Measurements from ENCODE around the gene SCN7A.
"Not testable (repeated sequence)": the region's sequence is repeated elsewhere in the genome, so short reads cannot be mapped to it uniquely, and the experiment has no call there.

SCN7A gene

GRCh38 chr2:166451468-166451867, 42.6 kb downstream of the SCN7A start:
- no peak for DNase-seq

DNA sequence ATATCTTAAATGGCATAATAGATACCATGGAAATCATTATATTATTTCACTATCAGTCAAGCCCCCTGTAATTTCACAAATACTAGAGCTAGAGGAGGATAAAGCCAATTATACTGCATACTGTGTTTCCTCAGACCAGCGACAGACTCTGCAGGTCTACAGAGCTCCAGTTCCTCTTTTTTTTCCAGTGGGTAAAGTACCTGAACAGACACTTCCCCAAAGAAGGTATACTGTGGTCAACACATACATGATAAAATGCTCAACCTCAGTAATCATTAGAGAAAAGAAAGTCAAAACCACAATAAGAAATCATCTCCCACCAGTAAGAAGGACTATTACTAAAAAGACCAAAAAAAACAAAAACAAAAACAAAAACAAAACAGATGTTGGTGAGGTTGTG, 44.6 kb downstream of the SCN7A start:
- no peak for DNase-seq

GRCh38 chr2:166448106-166448505, 45.9 kb downstream of the SCN7A start:
- no peak for DNase-seq

GRCh38 chr2:166444306-166444705, 49.7 kb downstream of the SCN7A start:
- no peak for DNase-seq

- no peak for DNase-seq
Measured at GRCh38 chr2:166440313-166440712, 53.7 kb downstream of the SCN7A start.

GRCh38 chr2:166439078-166439477, 55.0 kb downstream of the SCN7A start:
- no peak for DNase-seq

GRCh38 chr2:166436976-166437375, 57.1 kb downstream of the SCN7A start:
- DNase-seq = no peak

GRCh38 chr2:166436189-166436588, 57.9 kb downstream of the SCN7A start:
- DNase-seq = no peak

GRCh38 chr2:166434491-166434890, 59.6 kb downstream of the SCN7A start:
- no peak for DNase-seq

- no peak for DNase-seq
Measured at GRCh38 chr2:166433457-166433856, 60.6 kb downstream of the SCN7A start.

DNA sequence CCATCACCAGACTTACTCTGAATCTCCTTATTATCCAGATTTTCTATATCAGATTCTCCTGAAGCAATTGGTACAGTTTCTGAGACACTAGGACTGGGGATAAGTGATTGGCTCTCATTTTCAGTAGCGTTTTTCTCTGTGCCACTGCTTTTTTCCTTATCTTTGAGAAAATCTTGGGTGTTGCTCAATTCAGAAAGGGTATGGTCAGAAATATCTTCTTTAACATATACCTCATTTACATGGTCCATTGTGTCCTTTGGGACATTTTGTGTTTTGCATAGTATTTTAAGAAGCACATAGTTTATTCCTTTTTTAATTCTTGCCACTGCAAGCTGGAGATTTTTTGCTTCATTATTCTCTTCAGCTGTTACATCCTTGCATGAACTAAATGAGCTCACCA, 61.7 kb downstream of the SCN7A start:
- no peak for DNase-seq

DNA sequence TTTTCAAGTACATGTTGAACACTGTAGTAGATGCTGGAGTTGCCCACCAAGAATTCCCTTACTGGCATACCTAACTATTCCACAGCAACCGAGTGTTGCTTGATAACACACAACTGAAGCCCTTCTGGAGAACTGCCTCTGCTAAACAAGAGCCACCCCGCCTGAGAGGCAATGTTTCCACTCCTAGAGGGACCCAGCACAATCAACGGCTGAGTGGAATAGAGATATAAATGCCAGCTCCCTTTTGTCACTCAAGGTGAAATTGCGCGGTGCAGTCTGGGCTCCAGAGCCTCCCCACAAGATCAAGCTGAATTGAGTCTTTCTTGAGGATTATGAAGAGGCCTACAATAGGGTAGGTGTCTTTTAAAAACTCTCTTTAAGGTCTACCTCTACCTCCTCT, 69.2 kb downstream of the SCN7A start:
- DNase-seq = no peak

- no peak for DNase-seq
Measured at GRCh38 chr2:166419616-166419934, 74.5 kb downstream of the SCN7A start.

DNA sequence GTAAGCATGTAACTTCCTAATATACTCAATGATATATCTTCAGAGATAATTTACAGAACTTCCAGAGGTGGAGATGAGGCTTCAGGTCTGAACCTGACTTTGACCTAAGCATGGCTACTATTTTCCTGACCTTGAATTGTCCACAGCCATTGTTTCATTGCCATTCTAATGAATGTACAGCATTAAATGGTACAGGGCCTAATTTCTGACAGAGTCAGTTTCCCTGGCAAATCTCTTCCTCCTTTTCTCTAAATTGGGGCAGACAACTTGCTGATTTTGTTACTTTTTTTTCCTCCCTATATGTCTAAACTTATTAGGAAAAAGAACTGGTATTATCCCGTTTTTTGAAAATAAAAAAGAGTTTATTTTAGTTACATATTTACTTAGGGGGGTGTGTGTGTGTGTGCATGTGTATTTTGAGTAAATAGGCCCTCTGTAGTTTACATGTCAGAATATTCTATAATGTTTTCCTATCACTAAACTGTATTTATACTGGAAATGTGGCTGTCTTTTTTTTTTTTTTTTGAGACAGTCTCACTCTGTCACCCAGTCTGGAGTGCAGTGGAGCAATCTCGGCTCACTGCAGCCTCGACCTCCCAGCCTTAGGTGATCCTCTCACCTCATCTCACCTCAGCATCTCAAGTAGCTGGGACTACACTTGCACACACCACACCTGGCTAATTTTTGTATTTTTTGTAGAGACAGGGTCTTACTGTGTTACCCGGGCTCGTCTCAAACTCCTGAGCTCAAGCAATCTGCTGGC, 75.0 kb downstream of the SCN7A start:
- no peak for DNase-seq

GRCh38 chr2:166417669-166418068, 76.4 kb downstream of the SCN7A start:
- DNase-seq = no peak

GRCh38 chr2:166413255-166413654, 80.8 kb downstream of the SCN7A start:
- no peak for DNase-seq

GRCh38 chr2:166411473-166412230, 82.4 kb downstream of the SCN7A start:
- no peak for DNase-seq

GRCh38 chr2:166410828-166411472, 83.1 kb downstream of the SCN7A start:
- DNase-seq = no peak

GRCh38 chr2:166407746-166408145, 86.3 kb downstream of the SCN7A start:
- not testable (repeated sequence) for DNase-seq

- DNase-seq = no peak
Measured at GRCh38 chr2:166406374-166406773, 87.7 kb downstream of the SCN7A start.

DNA sequence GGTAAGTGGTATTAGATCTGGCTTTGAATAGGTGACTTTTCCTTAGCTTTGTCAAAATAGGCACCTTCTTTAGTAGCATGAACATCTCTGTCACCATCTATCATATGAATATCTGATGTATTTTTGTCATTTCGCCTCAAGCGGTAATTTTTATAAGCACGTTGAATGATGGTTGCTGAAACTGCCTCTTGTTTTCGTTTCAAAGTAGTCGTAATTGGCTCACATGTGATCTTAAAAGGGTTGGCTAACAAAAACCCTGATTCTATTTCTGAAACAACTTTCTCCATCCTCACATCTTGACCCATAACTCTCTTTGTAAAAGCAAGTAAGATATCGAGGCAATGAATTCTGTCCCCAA, 88.5 kb downstream of the SCN7A start:
- no peak for DNase-seq

- DNase-seq = no peak
Measured at GRCh38 chr2:166404831-166405568, 89.0 kb downstream of the SCN7A start.

DNA sequence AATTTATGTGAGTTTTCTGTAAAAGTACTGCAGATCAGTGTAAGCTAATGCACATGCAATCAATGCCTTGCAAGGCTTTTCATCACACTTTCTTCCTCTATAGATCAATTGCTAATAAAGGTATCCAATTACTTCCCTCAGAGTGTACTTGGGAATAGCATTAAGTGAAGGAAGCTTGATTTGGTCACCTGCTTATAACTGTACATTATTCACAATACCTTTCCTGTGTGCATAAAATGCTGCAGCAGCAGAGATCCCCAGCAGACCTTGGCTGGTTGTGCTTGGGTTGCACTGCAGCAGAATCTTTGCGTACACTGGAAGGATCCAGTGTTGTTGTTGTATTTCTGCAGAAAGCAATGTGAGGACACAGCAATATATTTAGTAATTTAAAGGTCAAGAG, 99.8 kb downstream of the SCN7A start:
- DNase-seq = no peak

GRCh38 chr2:166393008-166393407, 101.0 kb downstream of the SCN7A start:
- no peak for DNase-seq
